PC-9 (cell line): ENCODE results near the gene C2orf76.

Experiments
- CTCF ChIP-seq: fragments of 200-600 bp; sonication (generic); conservative IDR thresholded peaks from 2 replicates; pipeline ENCODE4 v1.6.1; 2017; ENCODE audit warnings: mixed run types, antibody characterized with exemption, mild to moderate bottlenecking, moderate library complexity
- EZH2 ChIP-seq: fragments of 200-600 bp; sonication (generic); IDR thresholded peaks from 2 replicates; pipeline ENCODE4 v1.8.0; 2017; ENCODE audit warnings: antibody characterized with exemption, low read depth

DNA sequence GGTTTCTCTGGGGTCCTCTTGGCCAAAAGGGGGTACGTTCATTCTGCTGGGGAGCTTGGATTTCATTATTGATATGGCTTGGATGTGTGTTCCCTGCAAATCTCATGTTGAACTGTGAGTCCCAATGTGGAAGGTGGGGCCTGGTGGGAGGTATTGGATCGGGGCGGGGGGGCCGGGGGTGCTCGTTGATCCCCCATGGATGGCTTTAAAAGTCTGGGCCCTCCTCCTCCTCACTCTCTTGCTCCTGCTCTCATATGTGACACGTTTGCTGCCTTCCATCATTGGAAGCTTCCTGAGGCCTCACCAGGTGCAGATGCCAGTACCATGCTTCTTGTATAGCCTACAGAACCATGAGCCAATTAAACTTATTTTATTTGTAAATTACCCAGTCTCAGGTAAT is 11.9 kb upstream of the C2orf76 start:
- TF ChIP-seq CTCF (no peak), EZH2 (no peak)
